Osteocyte (in vitro differentiated cells): ENCODE measurements around the gene BRINP2. TPM values are rescaled to one million over a fixed set of nuclear protein-coding genes. Genes with fewer than 3 reads are reported as not detected.

Experiments used
- DNase-seq: peaks from one replicate; pipeline ENCODE4 v3.0.0; 2021; ENCODE audit warnings: mixed read lengths; ENCODE audit not compliant: unreplicated experiment; ENCODE audit errors: extremely low spot score
- H3K27ac Mint-ChIP-seq: one replicate; pipeline ENCODE4 v1.8.0; 2021; ENCODE audit warnings: mild to moderate bottlenecking, mixed read lengths; ENCODE audit not compliant: unreplicated experiment
- H3K27me3 Mint-ChIP-seq: one replicate; pipeline ENCODE4 v1.8.0; 2021; ENCODE audit warnings: mixed read lengths; ENCODE audit not compliant: unreplicated experiment
- H3K36me3 Mint-ChIP-seq: one replicate; pipeline ENCODE4 v1.8.0; 2021; ENCODE audit warnings: mixed read lengths; ENCODE audit not compliant: unreplicated experiment
- H3K4me1 Mint-ChIP-seq: one replicate; pipeline ENCODE4 v1.8.0; 2021; ENCODE audit warnings: mixed read lengths; ENCODE audit not compliant: unreplicated experiment
- H3K4me3 Mint-ChIP-seq: one replicate; pipeline ENCODE4 v1.8.0; 2021; ENCODE audit warnings: mild to moderate bottlenecking, moderate library complexity, mixed read lengths; ENCODE audit not compliant: unreplicated experiment
- H3K9me3 Mint-ChIP-seq: one replicate; pipeline ENCODE4 v1.8.0; 2021; ENCODE audit warnings: mixed read lengths; ENCODE audit not compliant: unreplicated experiment
- total RNA-seq: library from RNA; stranded (reverse); gene quantifications from 2 replicates; pipeline ENCODE4 v1.2.1, GENCODE V29; 2021
- TF ChIP-seq, protein P1 (sequence below): fragments of 200-600 bp; sonication (generic); IDR thresholded peaks from 2 replicates; pipeline ENCODE4 v1.5.0; 2021; ENCODE audit warnings: antibody characterized with exemption, mild to moderate bottlenecking, moderate library complexity

The BRINP2 gene
- total RNA-seq, 1 donor from 2014 or later: not detected

DNA sequence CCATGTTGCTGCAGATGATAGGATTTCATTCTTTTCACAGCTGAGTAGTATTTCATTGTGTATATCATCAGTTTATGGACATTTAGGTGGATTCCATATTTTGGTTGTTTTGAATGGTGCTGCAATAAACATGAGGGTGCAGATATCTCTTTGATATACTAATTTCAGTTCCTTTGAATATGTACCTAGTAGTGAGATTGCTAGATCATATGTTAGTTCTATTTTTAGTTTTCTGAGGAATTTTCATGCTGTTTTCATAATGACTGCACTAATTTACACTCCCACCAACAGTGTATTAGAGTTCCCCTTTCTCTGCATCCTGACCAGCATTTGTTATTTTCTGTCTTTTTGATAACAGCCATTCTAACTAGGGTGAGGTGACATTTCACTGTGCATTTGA lies 82.1 kb downstream of the BRINP2 start:
- TF ChIP-seq, protein P1, sequence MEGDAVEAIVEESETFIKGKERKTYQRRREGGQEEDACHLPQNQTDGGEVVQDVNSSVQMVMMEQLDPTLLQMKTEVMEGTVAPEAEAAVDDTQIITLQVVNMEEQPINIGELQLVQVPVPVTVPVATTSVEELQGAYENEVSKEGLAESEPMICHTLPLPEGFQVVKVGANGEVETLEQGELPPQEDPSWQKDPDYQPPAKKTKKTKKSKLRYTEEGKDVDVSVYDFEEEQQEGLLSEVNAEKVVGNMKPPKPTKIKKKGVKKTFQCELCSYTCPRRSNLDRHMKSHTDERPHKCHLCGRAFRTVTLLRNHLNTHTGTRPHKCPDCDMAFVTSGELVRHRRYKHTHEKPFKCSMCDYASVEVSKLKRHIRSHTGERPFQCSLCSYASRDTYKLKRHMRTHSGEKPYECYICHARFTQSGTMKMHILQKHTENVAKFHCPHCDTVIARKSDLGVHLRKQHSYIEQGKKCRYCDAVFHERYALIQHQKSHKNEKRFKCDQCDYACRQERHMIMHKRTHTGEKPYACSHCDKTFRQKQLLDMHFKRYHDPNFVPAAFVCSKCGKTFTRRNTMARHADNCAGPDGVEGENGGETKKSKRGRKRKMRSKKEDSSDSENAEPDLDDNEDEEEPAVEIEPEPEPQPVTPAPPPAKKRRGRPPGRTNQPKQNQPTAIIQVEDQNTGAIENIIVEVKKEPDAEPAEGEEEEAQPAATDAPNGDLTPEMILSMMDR: no peak
- H3K9me3 Mint-ChIP-seq: peaks cover 4% of the 10 kb centered on the region
- no peak overlapping the region for H3K4me3 Mint-ChIP-seq
- H3K36me3 Mint-ChIP-seq: no peaks in the 10 kb centered on the region
- H3K27ac Mint-ChIP-seq: no peak overlapping the region
- no peaks in the 10 kb centered on the region for H3K27me3 Mint-ChIP-seq
- no peak for DNase-seq
- no peaks in the 10 kb centered on the region for H3K4me1 Mint-ChIP-seq

- no peaks in the 10 kb centered on the region for H3K36me3 Mint-ChIP-seq
- H3K27ac Mint-ChIP-seq: no peak overlapping the region
- no peak for DNase-seq
- no peaks in the 10 kb centered on the region for H3K27me3 Mint-ChIP-seq
- TF ChIP-seq, protein P1: no peak
- peaks cover 4% of the 10 kb centered on the region for H3K9me3 Mint-ChIP-seq
- H3K4me1 Mint-ChIP-seq: no peaks in the 10 kb centered on the region
- H3K4me3 Mint-ChIP-seq: no peak overlapping the region
Measured at GRCh38 chr1:177255411-177255810, 84.7 kb downstream of the BRINP2 start.

GRCh38 chr1:177256153-177257075 lies 85.7 kb downstream of the BRINP2 start:
- no peaks in the 10 kb centered on the region for H3K36me3 Mint-ChIP-seq
- no peak overlapping the region for H3K27ac Mint-ChIP-seq

GRCh38 chr1:177257128-177257527 lies 86.4 kb downstream of the BRINP2 start:
- Mint-ChIP-seq H3K27me3 (no peaks in the 10 kb centered on the region), H3K27ac (no peak overlapping the region), H3K4me1 (no peaks in the 10 kb centered on the region), H3K9me3 (peaks cover 4% of the 10 kb centered on the region), H3K36me3 (no peaks in the 10 kb centered on the region), H3K4me3 (no peak overlapping the region)
- no peak for DNase-seq
- TF ChIP-seq, protein P1: no peak

More at GRCh38 chr1:177256153-177257075, 85.7 kb downstream of the BRINP2 start:
- TF ChIP-seq, protein P1: no peak
- no peaks in the 10 kb centered on the region for H3K27me3 Mint-ChIP-seq
- DNase-seq: no peak
- H3K4me1 Mint-ChIP-seq: no peaks in the 10 kb centered on the region
- H3K9me3 Mint-ChIP-seq: peaks cover 4% of the 10 kb centered on the region
- no peak overlapping the region for H3K4me3 Mint-ChIP-seq

DNA sequence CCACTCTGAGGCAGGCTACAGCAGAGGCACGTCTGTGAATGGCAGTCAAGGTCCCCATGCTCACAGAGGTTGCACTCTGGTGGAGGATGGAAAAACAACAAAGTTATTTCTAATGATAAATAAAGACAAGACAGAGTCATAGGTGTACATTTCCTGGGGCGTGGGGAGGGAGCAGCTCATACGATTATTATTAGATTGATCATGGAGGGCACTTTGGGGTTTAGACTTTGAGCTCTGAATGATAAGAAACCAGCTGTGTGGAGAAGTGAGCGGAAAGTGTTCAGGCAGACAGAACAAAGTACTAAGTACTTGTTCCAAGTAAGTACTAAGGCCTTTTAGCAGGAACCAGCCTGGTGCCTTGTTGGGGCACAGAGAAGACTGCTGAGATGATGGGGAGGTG lies 86.8 kb downstream of the BRINP2 start:
- H3K4me1 Mint-ChIP-seq: no peaks in the 10 kb centered on the region
- no peaks in the 10 kb centered on the region for H3K27me3 Mint-ChIP-seq
- no peak for DNase-seq
- H3K27ac Mint-ChIP-seq: no peak overlapping the region
- TF ChIP-seq, protein P1: no peak
- no peaks in the 10 kb centered on the region for H3K36me3 Mint-ChIP-seq
- no peak overlapping the region for H3K4me3 Mint-ChIP-seq
- H3K9me3 Mint-ChIP-seq: peaks cover 4% of the 10 kb centered on the region
